Right atrium auricular region (tissue), 2 donors: ENCODE results near the gene PIGR. TPM values are rescaled to one million over a fixed set of nuclear protein-coding genes. Genes with fewer than 3 reads are reported as not detected.

Experiments
- DNase-seq: peaks from one replicate; pipeline ENCODE4 v3.0.0-alpha.2; 2019; ENCODE audit warnings: low spot score
- H3K27ac ChIP-seq, 2 donors: fragments of 200-600 bp; sonication (generic); 1 replicate in 1 of 2; 2 replicates in 1 of 2; pipeline ENCODE4 v1.5.1; 2016 to 2019
- H3K27me3 ChIP-seq, 2 donors: fragments of 200-600 bp; sonication (generic); one replicate each; pipeline versions ENCODE4 v1.5.1 to v1.6.0; 2017 to 2019
- H3K36me3 ChIP-seq: fragments of 200-600 bp; sonication (generic); one replicate; pipeline ENCODE4 v1.5.1; 2016
- H3K4me1 ChIP-seq, 2 donors: fragments of 200-600 bp; sonication (generic); one replicate each; pipeline versions ENCODE4 v1.5.1 to v1.6.0; 2017 to 2019
- H3K4me3 ChIP-seq, 2 donors: fragments of 200-600 bp; sonication (generic); 1 replicate in 1 of 2; 2 replicates in 1 of 2; pipeline ENCODE4 v1.5.1; 2017 to 2019; ENCODE audit warnings: mild to moderate bottlenecking in 1 of 2, moderate library complexity in 1 of 2
- H3K9me3 ChIP-seq, 2 donors: fragments of 200-600 bp; sonication (generic); one replicate each; pipeline ENCODE4 v1.5.1; 2019
- total RNA-seq, 2 donors: library from RNA; depleted of rRNA; stranded (reverse); fragments of >200 nt; gene quantifications; one replicate each; pipeline ENCODE4 v1.1.0, GENCODE V29; 2016
- TF ChIP-seq, protein P1 (sequence below), 2 donors: fragments of 200-600 bp; sonication (generic); IDR thresholded peaks; one replicate each; pipeline ENCODE4 v1.5.1; 2019; ENCODE audit warnings: antibody characterized with exemption in 2 of 2

Gene PIGR
- total RNA-seq, 2 donors from 2014 or later = not detected

DNA sequence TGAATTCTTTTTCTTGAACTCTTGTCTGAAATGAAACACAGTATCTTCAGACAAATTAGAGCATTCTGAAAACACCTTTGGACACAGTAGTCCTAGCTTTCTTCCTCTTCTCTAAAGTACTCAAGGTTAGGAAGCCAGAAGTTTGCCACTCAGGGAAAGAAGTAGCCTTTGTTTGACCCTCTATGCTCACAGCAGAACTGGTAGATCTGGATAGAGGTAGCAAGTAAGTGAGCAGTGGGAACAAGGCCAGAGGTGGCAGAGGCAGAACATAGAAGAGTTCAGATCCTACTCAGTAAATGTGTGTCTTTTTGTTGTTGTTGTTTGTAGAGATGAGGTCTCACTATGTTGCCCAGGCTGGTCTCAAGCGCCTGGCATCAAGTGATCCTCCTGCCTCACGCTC lies 7.4 kb upstream of the PIGR start:
- TF ChIP-seq, protein P1, sequence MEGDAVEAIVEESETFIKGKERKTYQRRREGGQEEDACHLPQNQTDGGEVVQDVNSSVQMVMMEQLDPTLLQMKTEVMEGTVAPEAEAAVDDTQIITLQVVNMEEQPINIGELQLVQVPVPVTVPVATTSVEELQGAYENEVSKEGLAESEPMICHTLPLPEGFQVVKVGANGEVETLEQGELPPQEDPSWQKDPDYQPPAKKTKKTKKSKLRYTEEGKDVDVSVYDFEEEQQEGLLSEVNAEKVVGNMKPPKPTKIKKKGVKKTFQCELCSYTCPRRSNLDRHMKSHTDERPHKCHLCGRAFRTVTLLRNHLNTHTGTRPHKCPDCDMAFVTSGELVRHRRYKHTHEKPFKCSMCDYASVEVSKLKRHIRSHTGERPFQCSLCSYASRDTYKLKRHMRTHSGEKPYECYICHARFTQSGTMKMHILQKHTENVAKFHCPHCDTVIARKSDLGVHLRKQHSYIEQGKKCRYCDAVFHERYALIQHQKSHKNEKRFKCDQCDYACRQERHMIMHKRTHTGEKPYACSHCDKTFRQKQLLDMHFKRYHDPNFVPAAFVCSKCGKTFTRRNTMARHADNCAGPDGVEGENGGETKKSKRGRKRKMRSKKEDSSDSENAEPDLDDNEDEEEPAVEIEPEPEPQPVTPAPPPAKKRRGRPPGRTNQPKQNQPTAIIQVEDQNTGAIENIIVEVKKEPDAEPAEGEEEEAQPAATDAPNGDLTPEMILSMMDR (IDR thresholded peaks at IDR 0.05) = no peak
- H3K4me3 ChIP-seq = no peak overlapping the region
- no peaks in the 10 kb centered on the region for H3K27me3 ChIP-seq
- H3K36me3 ChIP-seq = no peaks in the 10 kb centered on the region
- H3K4me1 ChIP-seq = no peaks in the 10 kb centered on the region
- no peak for DNase-seq
- no peak overlapping the region for H3K27ac ChIP-seq
- H3K9me3 ChIP-seq = no peaks in the 10 kb centered on the region

GRCh38 chr1:206953126-206953525 lies 6.9 kb upstream of the PIGR start:
- DNase-seq = no peak
- TF ChIP-seq, protein P1 (IDR thresholded peaks at IDR 0.05) = no peak
- no peaks in the 10 kb centered on the region for H3K4me1 ChIP-seq
- H3K36me3 ChIP-seq = no peaks in the 10 kb centered on the region
- H3K27ac ChIP-seq = no peak overlapping the region
- H3K9me3 ChIP-seq = no peaks in the 10 kb centered on the region
- no peak overlapping the region for H3K4me3 ChIP-seq
- H3K27me3 ChIP-seq = no peaks in the 10 kb centered on the region

GRCh38 chr1:206952171-206952570 lies 5.9 kb upstream of the PIGR start:
- no peak for DNase-seq
- no peaks in the 10 kb centered on the region for H3K4me1 ChIP-seq
- H3K27me3 ChIP-seq = no peaks in the 10 kb centered on the region
- H3K4me3 ChIP-seq = no peak overlapping the region
- H3K9me3 ChIP-seq = no peaks in the 10 kb centered on the region
- no peak overlapping the region for H3K27ac ChIP-seq
- TF ChIP-seq, protein P1 (IDR thresholded peaks at IDR 0.05) = no peak
- no peaks in the 10 kb centered on the region for H3K36me3 ChIP-seq

DNA sequence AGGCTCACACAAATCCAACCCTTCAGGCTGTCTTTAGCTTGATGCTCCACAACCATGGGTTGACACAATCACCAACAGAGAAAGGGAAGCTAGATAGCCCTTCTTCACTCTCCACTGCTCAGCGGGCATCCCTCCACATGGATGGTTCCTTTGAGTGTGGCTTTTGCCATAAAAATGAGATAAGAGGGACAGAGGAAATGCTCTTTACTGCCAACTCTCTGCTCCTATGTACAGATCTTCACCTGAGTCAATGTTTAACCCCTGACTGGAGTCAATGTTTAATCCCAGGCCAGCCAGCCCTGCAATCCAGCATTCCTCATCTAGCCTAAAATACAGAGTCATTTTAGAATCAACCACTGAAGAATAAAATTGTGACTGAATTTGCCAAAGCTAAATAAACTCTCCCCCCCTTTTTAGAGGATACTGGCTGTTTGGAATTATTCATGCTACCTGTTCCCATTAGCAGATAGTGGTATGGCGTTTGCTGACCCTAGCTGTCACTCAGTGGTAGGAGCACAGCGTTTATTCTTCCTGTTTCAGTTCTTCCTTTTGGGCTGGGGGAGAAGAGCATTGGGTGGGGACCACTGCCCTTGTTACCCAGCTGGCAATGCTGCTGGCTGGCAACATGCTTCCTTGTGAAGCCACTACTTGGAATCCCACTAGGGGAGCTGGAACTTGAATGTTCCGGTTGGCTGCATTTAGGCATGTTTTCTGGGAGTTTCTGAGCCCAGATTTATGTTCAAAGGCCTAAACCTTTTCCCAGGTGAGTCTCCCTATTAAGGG lies 5.2 kb upstream of the PIGR start:
- no peak for DNase-seq
- Histone ChIP-seq H3K27ac (no peak overlapping the region), H3K36me3 (no peaks in the 10 kb centered on the region), H3K27me3 (no peaks in the 10 kb centered on the region), H3K4me1 (no peaks in the 10 kb centered on the region), H3K4me3 (no peak overlapping the region), H3K9me3 (no peaks in the 10 kb centered on the region)
- TF ChIP-seq, protein P1 (IDR thresholded peaks at IDR 0.05) = no peak

- Histone ChIP-seq H3K27me3 (no peaks in the 10 kb centered on the region), H3K36me3 (no peaks in the 10 kb centered on the region), H3K4me1 (no peaks in the 10 kb centered on the region), H3K9me3 (no peaks in the 10 kb centered on the region), H3K27ac (no peak overlapping the region), H3K4me3 (no peak overlapping the region)
- TF ChIP-seq, protein P1 (IDR thresholded peaks at IDR 0.05) = no peak
- no peak for DNase-seq
Observed at GRCh38 chr1:206949641-206950040, 3.4 kb upstream of the PIGR start.

DNA sequence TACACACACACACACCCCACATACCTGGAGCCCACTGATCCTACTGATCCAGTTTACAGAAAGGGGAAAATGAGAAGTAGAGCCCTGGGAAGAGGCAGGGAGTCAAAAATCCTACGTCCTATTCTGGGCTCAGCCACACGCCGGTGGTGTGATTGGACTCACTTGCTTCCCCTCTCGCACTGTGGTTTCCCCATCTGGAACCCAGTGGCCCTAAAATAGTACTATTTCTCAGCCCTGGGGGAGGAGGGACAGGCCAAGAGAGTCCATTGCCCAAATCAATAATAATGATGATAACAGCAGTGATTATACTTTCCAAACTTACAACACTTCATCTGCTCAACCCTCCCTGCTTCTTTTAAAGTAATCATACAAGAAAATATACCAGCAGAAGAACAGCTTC lies 2.9 kb upstream of the PIGR start:
- Histone ChIP-seq H3K4me1 (no peaks in the 10 kb centered on the region), H3K9me3 (no peaks in the 10 kb centered on the region), H3K27ac (no peak overlapping the region), H3K36me3 (no peaks in the 10 kb centered on the region), H3K27me3 (no peaks in the 10 kb centered on the region), H3K4me3 (no peak overlapping the region)
- DNase-seq = no peak
- TF ChIP-seq, protein P1 (IDR thresholded peaks at IDR 0.05) = no peak
